ENCODE results near the gene ATE1. TPM values are rescaled to one million over a fixed set of nuclear protein-coding genes. Genes with fewer than 3 reads are reported as not detected.
"Not testable (repeated sequence)": the region's sequence is repeated elsewhere in the genome, so short reads cannot be mapped to it uniquely, and the experiment has no call there.

The ATE1 gene
- 22.3 TPM for polyA plus RNA-seq (ENCODE audit: insufficient read length)

DNA sequence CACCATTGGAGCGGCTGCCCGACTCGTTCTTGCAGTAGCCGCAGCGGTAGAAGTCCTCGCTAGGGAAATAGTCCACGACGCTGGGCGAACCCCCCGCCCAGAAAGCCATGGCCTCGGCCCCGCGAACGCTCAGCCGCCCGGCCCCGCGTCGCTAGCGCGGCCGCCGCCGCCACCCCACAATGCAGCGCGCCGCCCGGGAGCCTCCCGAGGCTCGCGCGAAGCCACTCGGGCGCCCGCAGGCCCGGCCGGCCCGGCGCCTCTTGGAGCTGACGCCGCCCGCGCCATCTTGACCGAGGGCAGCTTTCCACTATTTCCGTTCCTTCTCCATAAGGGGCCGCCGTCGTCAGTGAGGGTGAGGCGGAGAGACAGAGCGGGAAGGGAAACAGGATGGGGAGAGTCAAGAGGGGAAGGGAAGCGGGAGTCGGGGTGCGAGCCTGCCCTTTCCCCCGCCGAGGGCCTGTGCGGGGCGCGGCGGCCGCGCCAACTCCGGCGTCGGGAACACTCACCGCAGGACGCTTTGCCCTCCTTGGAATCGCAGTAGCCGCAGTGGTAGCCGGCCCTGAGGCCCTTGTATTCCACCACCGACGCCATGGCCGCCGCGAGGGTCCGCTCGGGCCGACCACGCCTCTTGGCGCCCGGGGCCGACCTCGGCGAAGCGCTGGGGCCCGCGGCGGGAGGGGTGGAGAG is at the start of gene ATE1:
ATE1 (minus strand) TSS at position 191 of the 687 bp plus-strand sequence; CDS start at position 109, 82 bp downstream.
- DNase-seq: peak; percentile 94

DNA sequence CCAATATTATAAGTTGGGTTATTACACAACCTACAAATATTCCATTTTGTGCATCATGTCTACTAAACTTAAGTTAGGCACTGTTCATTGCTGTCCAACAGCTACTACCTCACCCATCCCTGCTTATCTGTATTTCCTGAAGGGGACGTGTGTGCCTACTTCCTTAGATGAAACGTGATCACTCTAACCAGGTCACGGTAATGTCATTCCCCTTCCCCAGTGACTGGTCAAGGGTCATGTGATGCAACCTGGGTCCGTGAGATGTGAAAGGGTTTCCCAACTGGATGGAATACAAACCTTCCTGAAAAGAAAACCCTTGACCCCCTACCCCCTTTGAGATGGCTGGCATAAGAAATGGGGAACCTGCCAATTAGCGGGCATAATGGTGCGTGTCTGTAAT is 48.8 kb upstream of the ATE1 start:
- DNase-seq: no peak

DNA sequence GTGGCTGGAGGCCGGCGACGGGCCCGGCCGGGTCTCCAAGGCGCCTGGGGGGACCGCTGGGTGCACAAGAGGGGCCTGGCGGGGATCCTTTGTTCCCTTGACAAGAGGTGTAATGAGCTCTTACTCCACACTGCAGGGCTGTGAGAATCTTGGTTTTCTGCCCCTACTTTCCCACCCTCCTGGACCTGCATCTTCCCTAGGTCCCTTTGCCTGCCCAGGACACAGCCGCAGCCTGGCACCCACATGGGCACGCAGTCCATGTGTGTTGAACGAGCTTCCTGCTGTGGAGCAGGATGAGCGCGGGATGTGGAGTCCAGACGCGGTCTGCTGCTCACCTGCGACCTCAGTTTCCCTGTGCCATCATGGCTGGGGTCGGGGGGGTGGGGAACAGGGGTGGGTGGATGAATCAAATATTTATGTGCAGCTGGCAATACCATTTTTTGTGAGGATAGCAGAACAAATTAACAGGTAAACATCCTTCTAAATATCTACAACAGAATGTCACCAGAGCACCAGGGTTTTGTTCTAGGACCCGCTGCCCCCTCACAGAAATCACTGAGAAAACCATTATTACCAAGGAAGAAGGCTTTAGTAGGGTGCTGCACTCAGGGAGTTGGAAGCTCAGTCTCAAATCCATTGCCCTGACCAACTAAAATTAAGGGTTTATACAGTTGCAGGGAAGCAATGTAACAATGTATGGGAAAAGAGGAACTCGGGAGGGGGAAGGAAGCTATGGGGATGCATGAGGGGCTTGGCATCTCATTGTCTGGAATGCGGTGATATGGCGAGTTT is 47.7 kb upstream of the ATE1 start:
- no peak for DNase-seq

DNA sequence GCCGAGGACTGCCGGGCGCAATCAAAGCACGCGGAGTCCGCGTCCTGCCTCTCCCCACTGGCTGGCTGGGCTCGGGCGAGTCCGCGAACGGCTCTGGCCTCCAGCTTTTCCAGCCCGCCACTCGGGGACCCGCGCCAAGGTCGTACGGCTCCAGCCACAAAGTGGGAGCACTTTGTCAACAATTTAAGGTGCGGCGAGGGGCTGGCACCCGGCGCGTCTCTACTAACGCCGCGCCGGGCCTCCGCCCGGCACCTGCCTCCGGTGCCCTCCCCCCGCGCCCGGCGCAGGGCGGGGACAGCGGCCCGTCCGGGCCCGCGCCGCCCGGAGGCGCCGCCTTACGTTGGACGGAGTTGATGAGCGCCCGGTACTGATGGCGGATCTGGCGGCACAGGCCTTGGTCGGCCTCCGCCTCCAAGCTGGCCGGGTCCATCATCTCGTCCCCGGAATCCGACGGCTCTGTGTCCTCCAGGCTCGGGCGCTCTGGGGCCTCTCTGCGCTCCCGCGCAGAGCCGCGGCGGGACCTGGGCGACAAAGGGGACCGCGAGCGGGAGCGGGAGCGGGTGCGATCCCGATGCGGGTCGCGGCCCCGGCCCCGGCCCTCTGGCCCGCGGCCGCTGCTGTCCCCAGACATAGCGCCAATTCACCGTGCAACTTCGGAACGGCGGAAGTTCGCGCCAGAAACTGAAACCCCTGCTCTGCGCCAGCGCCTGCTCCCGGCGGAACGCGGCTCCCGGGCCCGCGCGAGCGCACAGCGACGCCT is 46.9 kb upstream of the ATE1 start, which contains the start of gene NSMCE4A:
NSMCE4A (minus strand) TSS at position 683 of the 760 bp plus-strand sequence; CDS start at position 631, 52 bp downstream.
- DNase-seq: peak; percentile 86

DNA sequence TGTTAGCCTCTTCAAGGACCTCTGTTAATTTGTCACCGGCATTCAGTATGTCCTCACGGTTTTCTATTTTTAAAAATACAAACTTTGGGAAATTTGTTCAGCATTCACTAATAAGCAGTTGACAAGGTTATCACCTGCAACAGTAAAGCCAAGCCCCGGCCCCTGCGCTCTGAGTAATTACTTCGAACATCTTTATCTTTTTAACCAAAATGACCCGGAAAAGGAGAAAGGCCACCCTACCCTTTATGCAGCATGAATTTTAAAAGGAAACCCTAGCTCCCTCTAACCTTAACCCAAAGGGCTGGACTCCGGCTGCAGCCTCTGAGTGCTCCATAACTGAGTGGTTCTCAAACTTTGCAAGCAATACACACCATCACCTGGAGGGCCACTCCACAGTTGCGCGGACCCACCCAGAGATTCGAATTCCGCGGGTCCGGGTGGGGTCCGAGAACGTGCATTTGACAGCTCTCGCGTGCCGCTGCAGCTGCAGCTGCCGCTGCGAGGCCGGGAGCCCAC is 46.2 kb upstream of the ATE1 start:
- DNase-seq: peak; percentile 13

DNA sequence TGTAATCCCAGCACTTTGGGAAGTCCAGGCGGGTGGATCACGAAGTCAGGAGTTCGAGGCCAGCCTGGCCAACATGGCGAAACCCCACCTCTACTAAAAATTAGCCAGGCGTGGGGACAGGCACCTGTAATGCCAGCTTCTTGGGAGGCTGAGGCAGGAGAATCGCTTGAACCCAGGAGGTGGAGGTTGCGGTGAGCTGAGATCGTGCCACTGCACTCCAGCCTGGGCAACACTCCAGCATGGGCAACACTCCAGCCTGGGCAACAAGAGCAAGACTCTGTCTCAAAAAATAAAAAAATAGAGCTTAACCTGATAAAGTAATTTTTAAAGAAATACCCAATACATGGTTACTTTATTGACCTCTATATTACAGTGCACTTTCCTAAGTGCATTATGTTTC is 41.3 kb upstream of the ATE1 start:
- DNase-seq: not testable (repeated sequence)

DNA sequence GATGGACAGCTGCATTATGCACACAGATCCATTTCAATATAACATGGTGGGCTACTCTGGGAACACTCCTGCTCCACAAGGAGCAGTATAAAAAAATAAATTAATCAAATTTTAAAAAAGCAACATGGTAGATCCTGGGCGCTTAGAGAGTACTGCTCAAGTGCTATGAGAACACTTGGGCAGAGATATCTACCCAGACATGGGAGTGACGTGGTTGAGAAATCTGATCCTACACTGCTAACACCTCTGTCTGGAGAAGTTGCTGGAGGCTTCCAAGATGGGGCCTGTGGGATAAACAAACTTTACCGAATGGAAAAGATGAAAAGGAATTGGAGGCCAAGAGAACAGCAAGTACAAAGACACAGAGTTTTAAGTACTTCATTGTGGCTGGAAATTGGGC is 38.2 kb upstream of the ATE1 start:
- no peak for DNase-seq

DNA sequence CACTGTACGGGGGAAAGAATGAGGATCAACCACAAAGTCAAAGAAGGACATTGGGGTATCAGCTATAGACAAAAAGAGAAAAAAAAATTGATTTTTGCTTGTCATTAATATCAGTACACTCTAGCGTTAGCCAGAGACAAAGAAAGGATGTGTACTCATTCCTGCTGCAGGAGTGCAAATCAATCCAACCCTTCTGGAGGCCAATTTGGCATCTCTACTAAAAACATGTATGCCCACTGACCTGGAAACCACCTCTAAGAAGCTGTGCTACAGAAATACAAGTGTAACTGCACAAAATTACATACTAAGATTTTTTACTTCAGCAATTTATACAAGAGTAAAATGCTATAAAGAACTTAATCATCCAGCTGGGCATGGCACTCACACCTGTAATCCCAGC is 33.6 kb upstream of the ATE1 start:
- DNase-seq: no peak

DNA sequence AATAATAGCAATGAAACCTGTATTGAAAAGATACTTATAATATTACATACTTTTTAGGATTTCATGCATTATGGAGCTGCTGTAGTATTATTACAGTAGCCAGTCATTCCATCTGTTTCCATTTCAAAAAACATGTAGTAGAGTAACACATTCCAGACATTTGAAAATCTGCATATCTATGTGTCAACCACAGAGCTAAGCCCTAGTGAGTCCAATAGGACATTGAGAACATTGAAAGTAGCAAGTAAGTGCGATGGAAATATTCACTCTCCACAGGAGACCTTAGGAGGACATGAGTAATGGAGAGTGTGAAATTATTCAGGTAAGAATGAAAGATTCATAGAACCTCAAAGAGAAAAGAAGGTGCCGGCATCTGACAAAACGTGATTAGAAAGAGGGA is 31.8 kb upstream of the ATE1 start:
- DNase-seq: no peak

DNA sequence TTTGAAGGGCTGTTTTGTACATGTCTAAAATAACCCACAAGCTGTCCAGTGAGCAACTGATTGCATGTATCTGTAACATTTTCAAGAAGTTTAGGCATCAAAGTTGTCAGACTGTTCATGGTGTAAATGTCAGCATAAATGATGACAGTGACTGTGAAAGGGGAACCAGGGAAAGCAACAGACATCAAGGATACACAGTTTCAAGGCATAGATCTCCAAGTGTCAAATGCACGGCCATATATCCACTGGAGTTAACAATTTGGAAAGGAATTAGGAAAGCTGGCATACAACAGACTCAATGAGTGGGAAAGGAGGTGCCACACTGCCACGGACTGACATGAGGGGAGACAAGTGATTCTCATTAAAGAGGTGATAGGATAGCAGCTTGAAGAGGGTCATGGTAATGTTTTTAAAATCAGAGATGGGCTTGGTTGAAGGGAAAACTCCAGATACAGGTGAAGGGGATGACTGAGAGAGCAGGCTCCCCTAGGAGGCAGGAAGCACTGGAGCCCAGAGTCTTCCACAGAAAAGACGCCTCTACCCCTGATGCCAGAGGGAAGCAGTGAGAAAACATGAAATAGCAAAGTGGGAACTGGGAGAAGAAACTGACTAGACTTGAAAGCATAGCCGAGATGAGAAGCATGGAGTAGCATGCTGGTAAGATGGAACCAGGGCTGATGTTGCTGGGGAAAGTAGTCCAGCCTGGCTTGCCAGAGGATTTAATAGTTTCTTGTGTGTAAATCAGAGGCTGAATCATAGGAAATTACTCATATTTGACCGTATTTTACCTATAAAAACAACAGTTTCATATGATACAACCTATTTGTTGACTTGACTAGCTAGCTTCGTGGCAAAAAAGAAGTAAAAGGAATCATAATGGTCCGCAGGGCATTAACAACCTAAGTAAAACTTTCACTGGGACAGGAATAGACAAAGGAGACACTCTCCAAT is 28.6 kb upstream of the ATE1 start:
- DNase-seq: no peak

DNA sequence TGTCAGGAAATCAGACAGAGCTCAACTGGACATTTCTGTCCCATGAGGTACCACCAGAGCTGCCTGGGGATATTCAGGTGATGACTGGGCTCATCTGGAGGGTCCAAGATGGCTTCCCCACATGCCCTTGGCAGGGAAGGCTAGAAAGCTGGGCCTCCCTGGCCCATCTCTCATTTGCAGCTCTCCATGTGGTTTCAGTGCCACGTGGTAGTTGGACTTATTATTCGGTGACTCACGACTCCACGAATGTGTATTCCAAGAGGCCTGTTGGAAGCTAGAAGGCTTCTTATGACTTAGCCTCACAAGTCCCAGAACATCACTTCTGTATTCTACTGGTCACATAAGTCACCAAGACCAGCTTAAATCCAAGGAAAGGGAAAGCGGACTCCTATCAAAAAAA is 24.4 kb upstream of the ATE1 start:
- no peak for DNase-seq

DNA sequence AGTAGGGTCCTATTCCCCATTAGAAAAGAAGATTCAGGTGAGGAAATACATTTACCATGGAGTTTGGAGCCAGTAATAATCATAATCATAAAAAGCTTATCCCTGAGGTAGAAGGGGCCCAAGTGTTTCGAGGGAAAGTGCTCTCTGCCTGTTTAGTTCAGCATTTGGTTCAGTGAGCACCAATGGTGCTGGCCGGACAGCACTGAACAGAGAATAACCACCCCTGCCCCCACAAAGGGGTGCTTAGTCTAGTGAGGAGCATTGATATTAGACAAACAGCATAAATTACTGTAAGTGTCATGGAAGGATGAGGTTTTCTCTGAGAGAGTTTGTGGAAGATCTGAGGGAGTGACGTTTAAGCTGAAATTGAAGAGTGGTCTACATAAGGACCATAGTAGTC is 21.6 kb upstream of the ATE1 start:
- DNase-seq: no peak

DNA sequence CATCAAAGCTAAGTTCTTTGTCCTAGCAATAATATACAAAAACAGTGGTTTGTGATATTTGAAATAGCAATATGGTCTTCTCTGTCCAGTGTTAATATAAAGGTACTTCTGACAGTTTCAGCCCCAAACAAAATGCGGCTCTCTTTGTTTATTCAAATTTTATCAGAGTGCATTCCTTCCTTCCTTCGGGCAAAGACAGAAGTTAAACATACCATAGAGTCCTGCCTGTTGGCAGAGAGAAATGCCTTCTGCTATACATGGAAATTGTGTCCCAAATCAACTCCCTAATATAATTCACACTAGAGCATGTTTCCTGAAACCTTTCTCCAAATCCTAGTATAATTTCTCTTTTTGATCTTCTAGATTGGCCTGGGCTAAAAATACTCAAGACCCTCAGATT is 21.2 kb upstream of the ATE1 start:
- DNase-seq: no peak

DNA sequence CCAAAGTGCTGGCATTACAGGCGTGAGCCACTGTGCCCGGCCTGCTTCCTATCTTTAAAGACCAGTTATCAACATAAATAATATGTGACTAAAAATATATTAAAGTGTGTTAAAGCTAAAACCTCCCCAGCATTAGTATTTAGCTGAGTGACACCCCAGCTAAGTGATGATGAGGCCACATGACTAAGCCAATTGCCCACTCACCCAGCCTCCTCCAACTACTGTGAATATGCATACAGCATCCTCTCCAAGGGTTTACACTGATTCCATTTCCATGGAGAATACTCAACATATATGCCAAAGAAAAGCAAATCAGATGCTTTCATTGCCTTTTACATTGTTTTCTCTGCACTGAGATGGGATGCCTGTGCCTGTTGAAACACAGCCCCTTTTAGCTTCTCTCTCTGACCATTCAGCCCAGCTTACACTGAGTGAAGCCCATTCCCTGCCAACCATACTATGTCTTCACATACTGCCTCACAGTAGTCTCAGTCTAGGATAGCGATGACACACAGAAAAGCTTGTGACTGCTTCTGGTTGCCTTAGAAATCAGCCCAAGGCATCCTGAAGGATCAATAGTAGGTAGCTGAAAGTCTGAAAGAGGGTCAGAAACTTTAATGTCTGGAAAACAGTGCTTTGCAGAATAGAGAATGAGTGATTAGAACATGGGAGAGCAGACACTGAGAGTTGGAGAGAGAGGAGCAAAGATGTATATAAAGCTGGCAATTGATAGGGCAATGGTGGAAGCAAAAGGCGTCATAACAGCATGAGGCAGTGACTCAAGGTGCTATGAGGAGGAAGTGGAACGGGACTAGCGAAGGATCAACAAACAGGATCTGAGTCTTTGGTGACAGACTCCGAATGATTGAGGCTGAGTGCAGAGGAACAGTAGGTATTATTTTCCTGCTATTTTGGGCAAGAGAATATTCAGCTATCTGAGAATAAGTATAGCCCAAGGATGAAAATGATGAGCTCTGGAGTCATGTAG is 19.8 kb upstream of the ATE1 start:
- DNase-seq: no peak

DNA sequence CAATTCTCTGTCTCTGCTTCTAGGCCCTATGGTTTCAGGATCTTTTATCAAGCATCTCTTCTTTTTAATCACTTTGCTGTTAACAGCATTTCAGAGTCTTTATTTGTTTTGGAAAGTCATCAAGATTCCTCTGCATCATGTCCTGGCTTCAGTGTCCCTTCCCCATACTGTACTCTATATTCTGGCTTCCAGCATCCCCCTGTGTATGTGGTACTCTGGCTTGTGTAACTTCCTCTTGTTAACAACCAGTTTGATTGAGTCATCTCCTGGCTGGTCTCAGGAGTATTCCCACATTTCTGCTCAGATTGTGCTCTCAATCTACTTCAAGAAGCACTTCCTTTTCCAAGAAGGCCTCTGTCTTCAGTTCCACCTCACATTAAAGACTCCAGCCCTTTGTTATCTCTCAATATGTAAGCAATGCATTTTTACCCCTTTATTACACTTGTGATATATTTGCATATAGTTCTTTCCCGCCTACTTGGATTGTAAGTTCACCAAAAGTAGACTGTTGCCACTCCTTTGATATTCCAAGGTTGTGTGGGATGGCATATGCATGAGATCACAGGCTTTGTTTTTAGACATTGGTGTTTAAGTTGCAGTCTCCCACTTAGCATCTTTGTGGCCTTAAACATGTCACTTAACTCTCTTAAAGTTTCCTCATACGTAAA is 15.1 kb upstream of the ATE1 start:
- peak; percentile 42 for DNase-seq

DNA sequence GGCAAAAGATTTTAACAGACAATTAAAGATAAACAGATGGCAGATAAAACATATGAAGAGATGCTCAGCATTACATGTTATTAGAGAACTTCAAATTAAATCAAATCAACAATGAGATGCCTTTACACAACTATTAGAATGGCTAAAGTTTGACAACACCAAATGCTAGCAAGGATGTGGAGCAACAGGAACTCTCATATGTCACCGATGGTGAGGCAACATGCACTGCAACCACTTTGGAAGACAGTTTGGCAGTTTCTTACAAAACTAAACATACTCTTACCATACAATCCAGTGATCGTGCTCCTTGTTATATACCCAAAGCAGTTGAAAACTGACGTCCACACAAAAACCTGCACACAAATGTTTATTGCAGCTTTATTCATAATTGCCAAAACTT is 13.7 kb upstream of the ATE1 start:
- DNase-seq: no peak

DNA sequence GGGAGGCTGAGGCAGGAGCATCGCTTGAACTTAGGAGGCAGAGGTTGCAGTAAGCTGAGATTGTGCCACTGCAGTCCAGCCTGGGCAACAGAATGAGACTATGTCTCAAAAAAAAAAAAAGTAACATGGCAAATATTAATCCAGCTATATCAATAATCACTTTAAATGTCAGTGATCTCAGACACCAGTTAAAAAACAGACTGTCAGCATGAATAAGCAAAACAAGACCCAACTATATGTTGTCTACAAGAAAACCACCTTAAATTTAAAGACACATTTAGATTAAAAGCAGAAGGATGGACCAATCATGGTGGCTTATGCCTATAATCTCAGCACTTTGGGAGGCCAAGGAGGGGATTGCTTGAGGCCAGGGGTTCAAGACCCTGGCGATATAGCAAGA is 8.5 kb upstream of the ATE1 start:
- DNase-seq: no peak

DNA sequence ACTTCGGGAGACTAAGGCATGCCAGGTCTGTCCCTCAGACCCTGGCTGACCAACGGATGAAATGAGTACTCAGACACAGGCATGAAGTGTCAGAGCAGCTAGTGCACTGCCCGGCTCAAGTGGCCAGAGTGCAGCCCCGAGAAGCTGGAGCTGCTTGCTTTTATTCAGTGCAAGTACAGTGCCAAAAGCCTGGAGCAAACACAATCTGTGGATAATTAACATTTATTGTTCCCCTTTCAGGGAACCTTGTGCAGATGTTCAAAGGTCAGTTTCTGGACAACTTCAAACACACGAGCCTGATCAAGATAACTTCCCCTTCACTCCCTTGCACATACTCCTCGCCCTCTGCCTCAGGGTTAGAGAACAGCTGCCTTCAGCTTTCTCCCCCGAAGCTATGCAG is 7.9 kb upstream of the ATE1 start:
- DNase-seq: no peak

DNA sequence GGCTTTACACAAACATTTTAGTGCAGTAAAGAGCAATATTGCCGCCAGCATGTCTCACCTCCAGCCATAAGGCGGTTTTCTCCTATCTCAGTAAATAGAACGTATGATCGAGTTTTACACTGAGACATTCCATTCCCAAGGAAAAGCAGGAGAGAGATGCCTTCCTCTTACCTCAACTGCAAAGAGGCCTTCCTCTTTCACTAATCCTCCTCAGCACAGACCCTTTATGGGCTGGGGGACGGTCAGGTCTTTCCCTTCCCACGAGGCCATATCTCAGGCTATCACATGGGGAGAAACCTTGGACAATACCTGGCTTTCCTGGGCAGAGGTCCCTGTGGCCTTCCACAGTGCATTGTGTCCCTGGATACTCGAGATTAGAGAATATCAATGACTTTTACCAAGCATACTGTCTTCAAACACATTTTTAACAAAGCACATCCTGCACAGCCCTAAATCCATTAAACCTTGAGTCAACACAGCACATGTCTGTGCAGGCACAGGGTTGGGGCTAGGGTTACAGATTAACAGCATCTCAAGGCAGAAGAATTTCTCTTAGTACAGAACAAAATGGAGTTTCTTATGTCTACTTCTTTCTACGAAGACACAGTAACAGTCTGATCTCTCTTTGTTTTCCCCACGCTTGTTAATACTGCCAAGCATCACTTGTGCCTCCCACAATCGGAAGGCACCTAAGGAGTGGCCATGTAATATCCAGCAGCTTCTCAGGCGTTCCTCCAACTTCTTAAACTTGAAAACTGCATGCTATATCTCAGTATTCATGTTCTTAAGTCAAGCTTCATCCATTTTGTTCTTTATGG is 2.6 kb upstream of the ATE1 start:
- not testable (repeated sequence) for DNase-seq

Measured in hindlimb muscle (tissue), 1 donor.